MCF 10A (cell line): ENCODE data around the gene ZNF621. TPM values are rescaled to one million over a fixed set of nuclear protein-coding genes. Genes with fewer than 3 reads are reported as not detected.
A peak's percentile ranks its signal among the peaks of the same experiment; 100 is the strongest.

Experiments
- BruUV-seq: library from RNA; stranded (reverse); fragments of 400-500 nt; replicated peaks from 2 replicates; lab custom pipeline; 2021; lab: Mats Ljungman, UMichigan
- CTCF ChIA-PET: fragments of 300-600 bp; sonication (Branson Sonifier 250); formaldehyde crosslinking; extraction: SDS; loops from one replicate; lab custom pipeline; 2021; ENCODE audit warnings: antibody characterized with exemption, inconsistent platforms; lab: Yijun Ruan, JAX
- POLR2A ChIA-PET: fragments of 300-600, 350-650 bp; sonication (Branson Sonifier 250); formaldehyde crosslinking; extraction: SDS; loops from one replicate; lab custom pipeline; 2020; ENCODE audit warnings: antibody characterized with exemption, inconsistent platforms; lab: Yijun Ruan, JAX
- DNase-seq: peaks from one replicate; pipeline ENCODE4 v3.0.0-alpha.2; 2018; ENCODE audit not compliant: unreplicated experiment
- H3K27ac Mint-ChIP-seq: one replicate; pipeline ENCODE4 v1.8.0; 2022; ENCODE audit warnings: mild to moderate bottlenecking, low read depth, mixed read lengths; ENCODE audit not compliant: unreplicated experiment
- H3K27me3 Mint-ChIP-seq: one replicate; pipeline ENCODE4 v1.8.0; 2022; ENCODE audit warnings: mixed read lengths; ENCODE audit not compliant: insufficient read depth, unreplicated experiment
- H3K36me3 Mint-ChIP-seq: one replicate; pipeline ENCODE4 v1.8.0; 2022; ENCODE audit warnings: mild to moderate bottlenecking, moderate library complexity, mixed read lengths; ENCODE audit not compliant: insufficient read depth, unreplicated experiment
- H3K4me1 Mint-ChIP-seq: one replicate; pipeline ENCODE4 v1.8.0; 2022; ENCODE audit warnings: mixed read lengths; ENCODE audit not compliant: insufficient read depth, unreplicated experiment
- H3K4me3 Mint-ChIP-seq: one replicate; pipeline ENCODE4 v1.8.0; 2022; ENCODE audit warnings: mild to moderate bottlenecking, moderate library complexity, mixed read lengths; ENCODE audit not compliant: unreplicated experiment
- H3K9me3 Mint-ChIP-seq: one replicate; pipeline ENCODE4 v1.8.0; 2022; ENCODE audit warnings: mixed read lengths; ENCODE audit not compliant: unreplicated experiment
- CTCF ChIP-seq: fragments of 200-600 bp; IDR thresholded peaks from one replicate; pipeline ENCODE4 v1.8.0; 2022; ENCODE audit warnings: antibody characterized with exemption, mild to moderate bottlenecking; ENCODE audit not compliant: unreplicated experiment
- intact Hi-C: fragments of 100-400 bp; cut with micrococcal nuclease; formaldehyde crosslinking; loops from 2 replicates; pipeline ENCODE4 v1.14.1; 2022
- total RNA-seq: library from RNA; stranded (reverse); gene quantifications from 2 replicates; pipeline ENCODE4 v1.2.3, GENCODE V29; 2022

Gene ZNF621
- total RNA-seq, 1 experiment from 2014 or later, result 39.6 TPM

- BruUV-seq, result no TSS peak
These were observed 18.9 kb upstream of the ZNF621 start, which contains the start of gene ZNF620 for GRCh38 chr3:40505599-40506462. Gene ZNF620 (plus strand): TSS chr3:40506039. CDS start chr3:40506353, 314 bp downstream.

GRCh38 chr3:40511031-40511718 is 13.6 kb upstream of the ZNF621 start:
- peaks cover 4% of the 10 kb centered on the region for H3K36me3 Mint-ChIP-seq
- H3K27ac Mint-ChIP-seq, result no peak overlapping the region
- no peak overlapping the region for H3K4me3 Mint-ChIP-seq
- ChIA-PET CTCF (interaction anchor here (1.0 kb wide), 1 partner anchor 31 kb away, joined by 3 read pairs; no protein-coding TSS in a partner anchor), POLR2A (no interaction called here)
- DNase-seq, result no peak
- no peaks in the 10 kb centered on the region for H3K27me3 Mint-ChIP-seq
- BruUV-seq, result no TSS peak
- intact Hi-C loops, result no loop called here
- TF ChIP-seq CTCF, result no peak
- peaks cover 5% of the 10 kb centered on the region for H3K4me1 Mint-ChIP-seq
- H3K9me3 Mint-ChIP-seq, result no peaks in the 10 kb centered on the region

More at GRCh38 chr3:40505599-40506462, 18.9 kb upstream of the ZNF621 start, which contains the start of gene ZNF620:
- ChIA-PET CTCF (interaction anchor here (0.5 to 1.2 kb wide), 8 partner anchors 9 to 1436 kb away, joined by 3 to 4 read pairs (median 3); no protein-coding TSS in a partner anchor), POLR2A (interaction anchor here (0.7 to 5.2 kb wide), 7 partner anchors 19 to 1686 kb away, joined by 3 to 41 read pairs (median 7); partner anchors contain the start of genes RPL14 and ZNF621)
- DNase-seq, result peak; percentile 48
- Mint-ChIP-seq H3K27me3 (no peaks in the 10 kb centered on the region), H3K27ac (peak within 1 kb of the TSS; percentile 70), H3K36me3 (peaks cover 4% of the 10 kb centered on the region), H3K4me1 (peaks cover 13% of the 10 kb centered on the region), H3K4me3 (peak within 1 kb of the TSS; percentile 77), H3K9me3 (no peaks in the 10 kb centered on the region)
- intact Hi-C loops, result loop anchor here (2.0 kb wide), 3 partner anchors 19 to 53 kb away; partner anchors contain the start of genes ZNF619 and ZNF621
- TF ChIP-seq CTCF, result no peak

GRCh38 chr3:40516201-40516600 is 8.6 kb upstream of the ZNF621 start:
- POLR2A ChIA-PET, result no interaction called here
- H3K9me3 Mint-ChIP-seq, result no peaks in the 10 kb centered on the region
- no peaks in the 10 kb centered on the region for H3K36me3 Mint-ChIP-seq
- no peaks in the 10 kb centered on the region for H3K4me1 Mint-ChIP-seq
- no peak for DNase-seq
- intact Hi-C loops, result no loop called here
- BruUV-seq, result no TSS peak
- no peak for TF ChIP-seq CTCF
- H3K4me3 Mint-ChIP-seq, result no peak overlapping the region
- H3K27ac Mint-ChIP-seq, result no peak overlapping the region
- CTCF ChIA-PET, result no interaction called here
- H3K27me3 Mint-ChIP-seq, result no peaks in the 10 kb centered on the region

GRCh38 chr3:40518067-40518466 is 6.7 kb upstream of the ZNF621 start:
- Mint-ChIP-seq H3K27me3 (no peaks in the 10 kb centered on the region), H3K4me1 (no peaks in the 10 kb centered on the region), H3K27ac (no peak overlapping the region), H3K4me3 (no peak overlapping the region), H3K36me3 (no peaks in the 10 kb centered on the region), H3K9me3 (no peaks in the 10 kb centered on the region)
- CTCF ChIA-PET, result interaction anchor here (0.6 kb wide), 1 partner anchor 1112 kb away, joined by 5 read pairs; no protein-coding TSS in a partner anchor
- no peak for TF ChIP-seq CTCF
- BruUV-seq, result no TSS peak
- DNase-seq, result no peak
- POLR2A ChIA-PET, result interaction anchor here (1.0 kb wide), 1 partner anchor 171 kb away, joined by 3 read pairs; no protein-coding TSS in a partner anchor
- intact Hi-C loops, result no loop called here
